ENCODE data around the gene CST9.

Gene CST9

GRCh38 chr20:23634985-23635767 lies 29.5 kb upstream of the CST9 start:
- DNase-seq (ENCODE audit: low spot score), result no peak
- Histone ChIP-seq H3K27me3 (ENCODE audit: insufficient read depth, poor library complexity, severe bottlenecking) (no peaks in the 10 kb centered on the region), H3K4me3 (ENCODE audit: severe bottlenecking) (no peak overlapping the region), H3K4me1 (ENCODE audit: insufficient read depth, poor library complexity, severe bottlenecking) (peaks cover 23% of the 10 kb centered on the region), H3K9me3 (ENCODE audit: severe bottlenecking) (no peaks in the 10 kb centered on the region), H3K36me3 (ENCODE audit: low read depth) (peaks cover 11% of the 10 kb centered on the region), H3K27ac (ENCODE audit: poor library complexity, severe bottlenecking) (peak overlapping the region; percentile 74)
- no peak for ATAC-seq (ENCODE audit: low read depth)
- TF ChIP-seq, protein P1, sequence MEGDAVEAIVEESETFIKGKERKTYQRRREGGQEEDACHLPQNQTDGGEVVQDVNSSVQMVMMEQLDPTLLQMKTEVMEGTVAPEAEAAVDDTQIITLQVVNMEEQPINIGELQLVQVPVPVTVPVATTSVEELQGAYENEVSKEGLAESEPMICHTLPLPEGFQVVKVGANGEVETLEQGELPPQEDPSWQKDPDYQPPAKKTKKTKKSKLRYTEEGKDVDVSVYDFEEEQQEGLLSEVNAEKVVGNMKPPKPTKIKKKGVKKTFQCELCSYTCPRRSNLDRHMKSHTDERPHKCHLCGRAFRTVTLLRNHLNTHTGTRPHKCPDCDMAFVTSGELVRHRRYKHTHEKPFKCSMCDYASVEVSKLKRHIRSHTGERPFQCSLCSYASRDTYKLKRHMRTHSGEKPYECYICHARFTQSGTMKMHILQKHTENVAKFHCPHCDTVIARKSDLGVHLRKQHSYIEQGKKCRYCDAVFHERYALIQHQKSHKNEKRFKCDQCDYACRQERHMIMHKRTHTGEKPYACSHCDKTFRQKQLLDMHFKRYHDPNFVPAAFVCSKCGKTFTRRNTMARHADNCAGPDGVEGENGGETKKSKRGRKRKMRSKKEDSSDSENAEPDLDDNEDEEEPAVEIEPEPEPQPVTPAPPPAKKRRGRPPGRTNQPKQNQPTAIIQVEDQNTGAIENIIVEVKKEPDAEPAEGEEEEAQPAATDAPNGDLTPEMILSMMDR (IDR thresholded peaks at IDR 0.05; ENCODE audit: poor library complexity, severe bottlenecking), result no peak

DNA sequence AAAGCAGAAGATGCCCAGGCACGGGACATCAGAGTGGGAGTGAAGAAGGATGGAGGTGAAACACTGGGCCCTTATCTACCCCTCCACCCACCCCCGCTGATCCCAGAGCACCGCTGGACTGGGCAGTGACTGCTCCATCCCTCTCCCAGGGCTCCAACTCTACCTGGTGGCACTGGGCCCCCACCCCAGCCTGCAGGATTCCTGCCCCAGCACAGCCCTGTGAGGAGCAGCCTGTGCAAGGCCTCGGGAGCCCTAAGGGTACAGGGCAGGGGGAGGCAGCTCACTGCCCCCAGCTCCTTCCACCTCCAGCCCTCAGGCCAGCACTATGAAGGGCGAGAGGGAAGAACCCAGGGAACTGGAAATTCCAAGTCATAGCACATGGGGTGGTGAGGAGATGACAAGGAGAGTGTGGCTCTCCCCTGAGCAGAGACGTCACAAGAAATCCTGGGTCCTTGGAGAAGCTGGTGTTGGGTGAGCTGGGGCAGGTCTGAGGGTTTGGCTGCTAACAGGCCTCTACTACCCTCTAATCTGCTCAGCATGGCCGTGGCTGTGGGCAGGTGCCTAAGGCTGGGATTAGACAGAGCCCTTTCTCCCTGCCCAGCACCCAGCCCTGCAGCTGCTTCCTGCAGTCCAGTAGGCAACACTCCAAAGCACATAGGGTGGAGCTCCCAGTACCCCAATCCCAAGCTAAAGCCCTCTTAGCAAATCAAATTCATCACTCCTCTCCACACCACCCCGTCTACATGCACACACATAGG lies 28.5 kb upstream of the CST9 start:
- Histone ChIP-seq H3K9me3 (ENCODE audit: severe bottlenecking) (no peaks in the 10 kb centered on the region), H3K4me1 (ENCODE audit: insufficient read depth, poor library complexity, severe bottlenecking) (peaks cover 25% of the 10 kb centered on the region), H3K4me3 (ENCODE audit: severe bottlenecking) (no peak overlapping the region), H3K27me3 (ENCODE audit: insufficient read depth, poor library complexity, severe bottlenecking) (no peaks in the 10 kb centered on the region), H3K36me3 (ENCODE audit: low read depth) (peaks cover 11% of the 10 kb centered on the region), H3K27ac (ENCODE audit: poor library complexity, severe bottlenecking) (no peak overlapping the region)
- no peak for DNase-seq (ENCODE audit: low spot score)
- ATAC-seq (ENCODE audit: low read depth), result no peak
- TF ChIP-seq, protein P1 (IDR thresholded peaks at IDR 0.05; ENCODE audit: poor library complexity, severe bottlenecking), result no peak

- TF ChIP-seq, protein P1 (IDR thresholded peaks at IDR 0.05; ENCODE audit: poor library complexity, severe bottlenecking), result no peak
- H3K36me3 ChIP-seq (ENCODE audit: low read depth), result peaks cover 11% of the 10 kb centered on the region
- no peaks in the 10 kb centered on the region for H3K27me3 ChIP-seq (ENCODE audit: insufficient read depth, poor library complexity, severe bottlenecking)
- H3K9me3 ChIP-seq (ENCODE audit: severe bottlenecking), result no peaks in the 10 kb centered on the region
- no peak overlapping the region for H3K27ac ChIP-seq (ENCODE audit: poor library complexity, severe bottlenecking)
- no peak for DNase-seq (ENCODE audit: low spot score)
- peaks cover 29% of the 10 kb centered on the region for H3K4me1 ChIP-seq (ENCODE audit: insufficient read depth, poor library complexity, severe bottlenecking)
- ATAC-seq (ENCODE audit: low read depth), result no peak
- H3K4me3 ChIP-seq (ENCODE audit: severe bottlenecking), result no peak overlapping the region
Measured at GRCh38 chr20:23632711-23633573, 27.2 kb upstream of the CST9 start.

DNA sequence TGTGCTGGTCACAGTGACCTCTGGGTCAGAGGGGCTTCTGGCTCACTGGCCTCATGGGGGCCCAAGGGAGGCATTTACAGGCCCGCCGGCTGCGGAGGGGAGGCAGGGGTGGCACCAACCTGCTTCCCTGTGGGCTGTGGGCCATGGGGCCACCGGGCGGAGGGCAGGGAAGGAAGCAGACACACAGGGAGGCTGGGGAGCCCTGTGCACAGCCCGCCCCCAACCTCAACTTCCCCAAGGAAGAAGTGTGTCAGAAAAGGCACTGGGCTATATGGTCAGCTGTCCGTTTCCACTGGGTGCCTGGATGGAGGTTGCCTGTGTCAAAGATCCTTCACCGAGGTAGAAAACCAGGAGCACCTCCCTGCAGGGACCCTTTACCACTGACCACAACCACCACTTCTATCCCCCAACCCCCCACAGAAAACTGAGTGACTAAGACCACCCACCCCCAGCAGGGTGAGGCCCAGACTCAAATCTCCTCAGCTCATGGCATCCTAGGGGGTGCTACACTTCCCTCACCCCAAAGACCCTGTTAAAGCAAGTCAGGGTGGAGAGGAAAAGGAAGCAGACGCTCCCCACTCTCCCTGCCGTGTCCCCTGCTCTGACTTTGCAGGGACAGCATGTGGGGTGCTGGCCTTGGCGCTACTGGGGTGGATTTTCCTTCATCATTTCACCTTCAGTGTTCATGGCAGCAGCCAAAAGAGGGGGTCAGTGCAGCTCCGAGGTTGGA lies 26.4 kb upstream of the CST9 start:
- Histone ChIP-seq H3K9me3 (ENCODE audit: severe bottlenecking) (no peaks in the 10 kb centered on the region), H3K4me1 (ENCODE audit: insufficient read depth, poor library complexity, severe bottlenecking) (peaks cover 29% of the 10 kb centered on the region), H3K4me3 (ENCODE audit: severe bottlenecking) (no peak overlapping the region), H3K27ac (ENCODE audit: poor library complexity, severe bottlenecking) (no peak overlapping the region), H3K36me3 (ENCODE audit: low read depth) (peaks cover 11% of the 10 kb centered on the region), H3K27me3 (ENCODE audit: insufficient read depth, poor library complexity, severe bottlenecking) (no peaks in the 10 kb centered on the region)
- TF ChIP-seq, protein P1 (IDR thresholded peaks at IDR 0.05; ENCODE audit: poor library complexity, severe bottlenecking), result no peak
- DNase-seq (ENCODE audit: low spot score) (no peak), ATAC-seq (ENCODE audit: low read depth) (no peak)

Data from RWPE2 (cell line).